GM20431 (cell line): ENCODE data around the gene TWIST2.

Source experiments
- in situ Hi-C: fragments of 300-500 bp; cut with MseI, MboI; formaldehyde crosslinking; loops from one replicate; pipeline ENCODE4 v1.15.0; 2020; ENCODE audit warnings: low sequenced_read_pairs; ENCODE audit not compliant: unreplicated experiment

Gene TWIST2

DNA sequence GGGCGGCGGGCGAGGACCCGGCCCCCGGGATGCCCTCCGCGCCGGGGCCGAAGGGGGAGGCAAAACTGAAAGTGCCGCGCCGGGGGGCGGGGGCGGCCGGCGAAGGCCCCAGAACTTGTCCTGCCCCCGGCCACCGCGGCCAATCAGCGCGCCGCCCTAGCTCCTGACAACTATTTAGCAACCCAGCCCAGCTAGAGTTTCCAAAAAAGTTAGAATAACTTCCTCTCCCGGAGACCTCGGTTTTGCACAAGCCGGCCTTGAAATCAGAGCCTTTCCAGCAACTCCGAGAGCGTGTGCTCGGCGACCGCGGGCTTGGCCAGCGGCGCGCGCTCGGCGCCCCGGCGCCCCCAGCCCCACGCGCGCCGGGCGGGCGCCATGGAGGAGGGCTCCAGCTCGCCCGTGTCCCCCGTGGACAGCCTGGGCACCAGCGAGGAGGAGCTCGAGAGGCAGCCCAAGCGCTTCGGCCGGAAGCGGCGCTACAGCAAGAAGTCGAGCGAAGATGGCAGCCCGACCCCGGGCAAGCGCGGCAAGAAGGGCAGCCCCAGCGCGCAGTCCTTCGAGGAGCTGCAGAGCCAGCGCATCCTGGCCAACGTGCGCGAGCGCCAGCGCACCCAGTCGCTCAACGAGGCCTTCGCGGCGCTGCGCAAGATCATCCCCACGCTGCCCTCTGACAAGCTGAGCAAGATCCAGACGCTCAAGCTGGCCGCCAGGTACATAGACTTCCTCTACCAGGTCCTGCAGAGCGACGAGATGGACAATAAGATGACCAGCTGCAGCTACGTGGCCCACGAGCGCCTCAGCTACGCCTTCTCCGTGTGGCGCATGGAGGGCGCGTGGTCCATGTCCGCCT is at the start of gene TWIST2:
TWIST2 (plus strand) TSS at position 245 of the 850 bp plus-strand sequence; CDS start at position 376, 131 bp downstream.
- in situ Hi-C loops, result no loop called here

- in situ Hi-C loops, result no loop called here
Measured at GRCh38 chr2:238801791-238802190, 46.1 kb upstream of the TWIST2 start.

DNA sequence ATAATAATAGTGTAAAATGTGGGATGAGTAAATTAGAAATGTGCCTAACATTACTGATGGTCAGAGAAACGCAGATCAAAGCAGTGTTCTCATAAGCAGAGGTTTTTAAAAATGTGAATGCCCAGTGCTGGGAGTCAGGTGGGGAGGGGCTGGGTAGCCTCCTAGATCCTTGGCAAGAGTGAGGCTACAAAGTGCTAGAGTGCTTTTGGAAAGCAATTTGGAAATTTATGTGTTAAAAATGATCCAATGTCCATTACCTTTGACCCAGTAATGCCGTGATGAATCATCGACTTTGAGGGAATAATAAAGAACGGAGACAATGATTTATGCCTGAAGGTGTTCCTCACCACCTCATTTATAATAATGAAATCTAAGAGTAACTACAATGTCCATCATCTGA is 44.9 kb upstream of the TWIST2 start:
- in situ Hi-C loops, result no loop called here

DNA sequence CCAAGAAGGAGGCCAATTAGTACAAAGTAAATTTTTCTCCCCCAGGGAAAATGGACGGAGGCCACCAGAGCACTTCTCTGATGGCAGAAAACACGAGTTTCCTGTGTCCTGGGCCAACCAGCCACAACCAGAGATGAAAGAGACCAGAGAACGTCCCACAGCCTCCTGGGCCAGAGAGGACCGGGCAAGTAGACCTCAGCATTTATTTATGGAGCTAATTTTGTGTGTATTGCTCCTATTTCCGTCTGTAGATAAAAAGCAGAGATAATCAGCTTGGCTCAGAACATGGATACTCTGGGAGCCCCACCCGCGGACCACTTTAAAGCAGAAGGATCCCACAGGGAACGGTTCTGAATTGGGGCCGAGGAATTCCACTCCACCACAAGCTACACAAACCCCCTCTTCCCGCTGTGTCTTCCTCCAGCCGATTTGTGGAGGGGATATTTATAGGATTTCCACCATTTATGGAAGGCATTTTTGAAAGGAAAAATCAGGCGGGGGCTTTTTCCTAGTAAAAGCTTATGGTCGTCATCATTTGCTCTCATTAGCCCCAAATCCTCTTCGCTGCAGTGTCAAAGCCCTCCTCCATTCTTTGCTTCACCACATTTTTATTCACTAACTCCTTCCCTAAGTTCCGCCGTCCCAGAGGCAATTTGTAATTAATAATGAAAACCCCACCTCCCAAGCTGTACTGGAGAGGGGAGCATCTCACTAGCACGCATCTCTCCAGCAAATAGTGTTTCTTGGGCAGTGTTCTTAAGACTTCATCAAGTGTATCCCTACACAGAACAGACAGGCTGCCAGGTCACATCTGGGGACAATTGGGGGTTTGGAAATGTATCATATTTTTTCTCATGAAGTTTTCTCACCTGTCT is 43.7 kb upstream of the TWIST2 start:
- in situ Hi-C loops, result no loop called here

DNA sequence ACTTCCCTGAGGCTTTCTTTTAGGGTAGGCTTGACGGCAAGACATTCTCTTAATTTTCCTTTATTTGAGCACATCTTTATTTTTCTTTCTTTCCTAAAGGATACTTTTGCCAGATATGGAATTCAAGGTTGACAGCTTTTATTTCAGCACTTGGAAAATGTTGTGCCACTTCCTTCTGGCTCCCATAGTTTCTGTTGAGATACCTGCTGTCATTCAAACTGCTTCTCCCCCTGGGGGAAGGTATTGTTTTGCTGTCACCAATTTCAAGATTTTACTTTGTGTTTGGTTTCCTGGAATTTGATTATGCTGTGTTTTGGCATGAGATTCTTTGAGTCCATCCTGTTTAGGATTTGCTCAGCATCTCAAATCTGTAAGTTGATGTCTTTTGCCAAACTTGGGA is 39.1 kb upstream of the TWIST2 start:
- in situ Hi-C loops, result no loop called here

- in situ Hi-C loops, result no loop called here
Measured at GRCh38 chr2:238810321-238810720, 37.6 kb upstream of the TWIST2 start.

DNA sequence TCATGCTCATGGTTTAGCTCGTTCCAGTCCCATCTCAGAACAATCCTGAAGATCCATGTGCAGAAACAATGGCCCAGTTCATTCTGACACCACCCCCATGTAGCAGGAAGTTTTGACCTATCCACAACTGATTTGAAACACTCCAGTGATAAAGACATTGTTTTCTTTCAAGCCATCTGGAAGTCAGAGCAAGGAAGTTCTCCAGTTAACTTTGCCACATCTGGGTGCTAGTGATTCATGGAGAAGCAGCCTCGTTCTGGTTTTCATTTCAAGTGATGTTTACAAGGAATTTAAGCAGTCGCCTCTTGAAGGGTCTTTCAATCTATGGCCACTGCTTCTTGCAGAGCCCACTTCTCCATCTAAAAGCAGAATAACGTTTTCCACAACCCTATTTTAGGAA is 36.6 kb upstream of the TWIST2 start:
- in situ Hi-C loops, result no loop called here

DNA sequence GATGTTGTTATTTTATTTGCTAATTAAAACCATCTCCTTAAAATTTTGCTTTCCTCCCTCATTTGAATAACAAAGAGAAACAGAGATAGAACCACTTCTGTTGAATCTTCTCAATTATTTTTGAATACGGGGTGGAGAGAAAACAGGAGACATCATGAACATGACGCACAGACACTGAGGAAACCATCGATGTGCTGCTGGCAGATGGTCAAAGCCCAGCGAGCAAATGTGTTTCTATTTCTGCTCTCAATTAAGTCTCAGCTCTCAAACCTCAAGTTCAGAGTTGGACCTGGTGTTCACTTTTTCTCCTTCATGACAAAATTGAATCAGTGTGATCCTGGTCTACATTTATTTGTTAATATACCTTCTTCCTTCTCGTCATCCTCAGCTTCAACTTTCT is 36.1 kb upstream of the TWIST2 start:
- in situ Hi-C loops, result no loop called here

DNA sequence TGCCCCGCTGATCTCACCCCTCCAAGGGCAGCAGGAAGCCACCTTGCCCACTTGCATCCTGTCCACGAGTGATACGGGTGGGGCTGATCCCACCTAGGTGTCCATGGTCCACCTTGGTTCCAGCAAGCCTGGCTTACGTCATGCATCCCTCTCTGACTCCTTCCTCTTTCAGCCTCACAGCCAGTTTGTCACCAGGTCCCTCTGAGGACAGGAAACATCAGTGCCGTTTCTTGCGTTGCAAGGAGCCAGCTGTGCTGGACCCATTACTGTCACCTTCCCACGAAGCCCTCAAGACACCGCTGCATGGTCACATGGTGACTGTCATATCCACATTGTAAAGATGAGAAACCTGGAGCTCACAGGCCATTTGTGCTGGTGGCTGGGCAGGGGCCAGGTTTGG is 34.8 kb upstream of the TWIST2 start:
- in situ Hi-C loops, result no loop called here

- in situ Hi-C loops, result no loop called here
Measured at GRCh38 chr2:238814815-238815214, 33.1 kb upstream of the TWIST2 start.

DNA sequence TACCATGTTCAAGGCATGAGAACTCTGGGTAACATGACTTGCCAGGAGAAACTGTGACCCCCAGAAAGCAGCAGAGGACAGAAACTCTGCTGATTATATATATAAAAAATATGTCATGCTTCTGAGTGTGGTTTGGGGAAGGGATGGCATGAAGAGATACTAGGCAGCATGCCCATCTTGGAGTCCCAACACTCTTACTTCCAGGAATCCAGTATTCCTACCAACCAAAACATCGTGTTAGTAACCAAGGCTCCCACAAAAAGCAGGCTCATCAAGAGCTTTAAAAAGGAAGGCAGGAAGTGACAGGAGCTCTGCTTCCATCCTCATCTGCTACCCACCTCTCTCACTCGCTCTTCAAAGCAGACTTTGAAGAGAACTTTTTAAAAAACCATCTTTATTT is 31.6 kb upstream of the TWIST2 start:
- in situ Hi-C loops, result no loop called here

GRCh38 chr2:238817382-238817781 is 30.5 kb upstream of the TWIST2 start:
- in situ Hi-C loops, result no loop called here

DNA sequence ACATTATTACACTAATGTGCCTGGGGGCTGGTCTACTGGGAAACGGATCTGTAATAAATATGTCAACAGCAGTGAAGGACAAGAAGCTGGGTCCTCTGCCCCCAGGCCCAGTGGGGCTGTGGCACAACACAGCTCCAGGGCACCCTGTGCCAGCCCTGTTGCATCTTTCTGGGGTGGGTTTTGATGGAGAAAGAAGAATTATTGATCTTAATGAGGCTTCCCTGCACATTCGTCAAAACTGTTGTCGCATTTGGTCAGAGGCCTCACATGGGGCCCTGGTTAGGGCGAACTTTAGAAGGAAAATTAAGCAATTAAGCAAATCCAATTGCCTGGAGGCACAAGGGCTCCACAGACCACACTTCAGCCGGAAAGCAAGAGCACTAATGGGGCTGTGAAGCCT is 30.0 kb upstream of the TWIST2 start:
- in situ Hi-C loops, result no loop called here

DNA sequence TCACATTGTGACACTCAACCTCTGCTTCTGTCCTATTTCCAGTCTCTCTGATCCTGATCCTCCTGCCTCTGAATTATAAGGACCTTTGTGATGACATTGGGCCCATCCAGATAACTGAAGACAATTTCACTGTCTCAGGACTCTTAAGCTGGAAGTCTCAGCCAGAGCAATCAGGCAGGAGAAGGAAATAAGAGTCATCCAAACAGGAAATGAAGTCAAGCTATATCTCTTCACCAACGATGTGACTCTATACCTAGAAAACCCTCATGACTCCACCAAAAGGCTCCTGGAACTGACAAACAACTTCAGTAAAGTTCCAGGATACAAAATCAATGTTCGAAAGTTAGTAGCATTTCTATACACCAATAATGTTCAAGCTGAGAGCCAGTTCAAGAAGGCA is 29.3 kb upstream of the TWIST2 start:
- in situ Hi-C loops, result no loop called here

- in situ Hi-C loops, result no loop called here
Measured at GRCh38 chr2:238820197-238820596, 27.7 kb upstream of the TWIST2 start.

- in situ Hi-C loops, result no loop called here
Measured at GRCh38 chr2:238820916-238821315, 27.0 kb upstream of the TWIST2 start.

DNA sequence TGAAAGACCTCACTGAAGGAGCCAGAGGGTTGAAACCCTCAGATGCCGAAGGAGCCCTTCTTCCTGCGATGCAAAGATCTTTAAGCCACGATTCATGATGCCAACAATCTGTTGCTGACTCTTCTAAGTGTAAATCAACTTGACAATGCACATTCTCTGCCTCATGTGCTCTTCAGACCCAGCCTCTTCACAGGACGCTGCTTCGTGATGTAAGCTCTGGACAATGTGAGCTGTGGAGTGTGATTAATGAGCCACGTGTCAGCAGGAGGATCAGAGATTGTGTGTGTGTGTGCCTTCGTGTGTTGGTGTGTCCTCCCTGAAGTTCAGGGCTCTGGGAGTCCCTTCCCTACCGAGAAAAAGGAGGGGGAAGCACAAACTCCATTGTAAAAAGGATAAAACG is 26.5 kb upstream of the TWIST2 start:
- in situ Hi-C loops, result no loop called here

DNA sequence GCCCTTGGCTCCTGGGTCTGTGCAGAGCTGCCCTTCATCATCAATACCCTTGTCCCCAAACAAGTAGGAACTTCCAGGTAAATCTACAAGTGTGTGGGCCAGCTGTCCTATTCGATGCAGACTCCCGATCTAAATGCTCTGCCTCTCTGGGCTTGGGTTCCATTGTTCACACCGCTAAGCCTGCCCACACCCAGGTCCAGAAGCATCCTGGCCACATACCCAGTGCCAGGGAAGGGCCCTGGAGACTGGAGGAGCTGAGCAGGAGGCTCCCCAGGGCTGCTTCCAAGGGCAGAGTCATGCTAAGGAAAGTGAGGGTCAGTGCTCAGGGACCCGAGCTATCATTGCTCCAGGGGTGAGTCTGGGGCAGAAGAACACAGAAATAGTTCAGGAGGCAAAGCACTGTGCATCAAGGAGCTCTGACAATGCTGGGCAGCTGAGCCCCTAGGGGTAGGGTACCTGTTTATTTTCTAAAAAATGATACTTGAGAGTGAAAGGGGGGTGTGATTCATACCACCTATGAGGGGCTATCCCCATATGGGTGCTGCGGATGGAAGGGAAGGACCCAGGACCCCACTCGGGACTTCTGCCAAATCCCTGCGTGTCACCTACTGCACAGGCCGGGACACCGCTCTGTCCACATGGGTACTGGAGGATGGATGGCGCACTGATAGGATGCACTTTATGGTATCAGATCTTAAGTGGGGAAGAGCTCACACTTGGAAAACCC is 25.8 kb upstream of the TWIST2 start:
- in situ Hi-C loops, result no loop called here

DNA sequence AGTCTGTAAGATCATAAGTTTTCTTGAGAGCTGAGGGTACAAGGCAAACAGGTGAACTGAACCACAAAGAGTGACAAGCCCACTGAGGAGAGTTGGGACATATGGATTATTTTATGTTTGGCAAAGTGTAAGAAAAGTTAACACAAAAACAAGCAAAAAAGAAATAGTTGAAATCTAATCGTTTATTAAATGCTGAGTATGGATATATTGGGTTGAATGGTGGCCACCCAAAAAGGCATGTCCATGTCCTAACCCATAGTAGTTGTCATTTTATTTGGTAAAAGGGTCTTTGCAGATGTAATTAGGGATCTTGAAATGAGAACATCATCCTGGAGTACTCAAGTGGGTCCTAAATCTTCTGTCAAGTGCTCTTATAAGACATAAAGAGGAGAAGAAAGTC is 24.9 kb upstream of the TWIST2 start:
- in situ Hi-C loops, result no loop called here

DNA sequence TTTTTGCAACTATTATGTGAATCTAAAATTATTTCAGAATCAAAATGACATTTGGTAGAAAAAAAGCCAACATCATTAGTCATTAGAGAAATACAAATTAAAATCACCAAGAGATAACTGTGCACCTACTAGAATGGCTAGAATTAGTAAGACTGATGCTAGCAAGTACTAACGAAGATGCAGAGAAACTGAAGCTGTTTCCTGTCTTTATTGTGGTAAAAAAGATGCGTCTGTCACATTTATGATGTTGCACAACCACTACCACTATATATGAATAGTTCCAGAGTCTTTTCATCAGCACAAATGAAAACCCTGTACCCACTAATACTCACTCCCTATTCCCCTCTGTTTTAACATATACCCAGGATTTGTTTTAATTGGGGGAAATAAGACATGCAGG is 16.7 kb upstream of the TWIST2 start:
- in situ Hi-C loops, result no loop called here

DNA sequence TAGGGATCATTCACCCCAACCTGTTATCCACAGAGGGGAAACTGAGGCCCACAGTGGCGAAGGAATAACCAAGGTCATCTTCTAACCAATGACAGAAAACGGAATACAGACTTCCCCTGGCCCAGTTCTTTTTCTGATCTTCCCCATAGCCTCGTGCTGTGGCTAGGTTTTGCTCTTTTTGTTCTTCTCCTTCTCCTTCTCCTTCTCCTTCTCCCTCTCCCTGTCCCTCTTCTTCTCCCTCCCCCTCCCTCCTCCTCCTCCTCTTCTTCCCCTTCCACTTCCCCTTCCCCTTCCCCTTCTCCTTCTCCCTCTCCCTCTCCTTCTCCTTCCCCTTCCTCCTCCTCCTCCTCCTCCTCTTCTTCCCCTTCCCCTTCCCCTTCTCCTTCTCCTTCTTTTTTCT is 12.9 kb upstream of the TWIST2 start:
- in situ Hi-C loops, result no loop called here
